ENCODE results near the gene CABYR. TPM values are rescaled to one million over a fixed set of nuclear protein-coding genes. Genes with fewer than 3 reads are reported as not detected.

The CABYR gene
- total RNA-seq, 4 donors from 2014 or later = 0.26 to 1.1 (median 0.78) TPM

DNA sequence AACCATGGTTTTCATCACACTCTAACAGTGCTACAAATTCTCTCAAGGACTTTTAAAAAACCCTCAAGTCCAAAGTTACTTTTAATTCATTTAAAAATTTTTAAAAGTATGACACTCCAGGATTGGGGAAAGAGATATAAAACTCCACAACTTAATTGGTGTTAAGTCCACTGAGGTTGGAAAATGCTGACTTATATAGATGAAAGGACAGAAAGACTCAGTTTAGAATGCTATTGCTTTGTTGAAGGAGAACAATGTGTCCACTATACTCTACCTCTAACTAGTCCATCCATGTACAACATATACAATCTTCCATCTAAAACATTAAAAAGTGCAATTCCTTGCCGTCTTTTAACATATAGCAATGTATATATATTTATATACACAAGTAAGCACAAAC is 41.2 kb downstream of the CABYR start:
- WGBS, 2 donors = 81 to 97% methylated on average over 1 of the region's 1 CpG
- H3K9me3 ChIP-seq = no peaks in the 10 kb centered on the region
- no peaks in the 10 kb centered on the region for H3K27me3 ChIP-seq
- H3K36me3 ChIP-seq = peaks cover 0 to 27% (median 0%) of the 10 kb centered on the region in 3 donors
- H3K4me3 ChIP-seq = no peak overlapping the region
- no peak overlapping the region for H3K27ac ChIP-seq
- intact Hi-C loops (cut with DNase I) = loop anchor here (10.0 kb wide), 1 partner anchor 115 kb away; no protein-coding TSS in a partner anchor
- no peak for TF ChIP-seq POLR2A (IDR thresholded peaks at IDR 0.05)
- TF ChIP-seq, protein P1, sequence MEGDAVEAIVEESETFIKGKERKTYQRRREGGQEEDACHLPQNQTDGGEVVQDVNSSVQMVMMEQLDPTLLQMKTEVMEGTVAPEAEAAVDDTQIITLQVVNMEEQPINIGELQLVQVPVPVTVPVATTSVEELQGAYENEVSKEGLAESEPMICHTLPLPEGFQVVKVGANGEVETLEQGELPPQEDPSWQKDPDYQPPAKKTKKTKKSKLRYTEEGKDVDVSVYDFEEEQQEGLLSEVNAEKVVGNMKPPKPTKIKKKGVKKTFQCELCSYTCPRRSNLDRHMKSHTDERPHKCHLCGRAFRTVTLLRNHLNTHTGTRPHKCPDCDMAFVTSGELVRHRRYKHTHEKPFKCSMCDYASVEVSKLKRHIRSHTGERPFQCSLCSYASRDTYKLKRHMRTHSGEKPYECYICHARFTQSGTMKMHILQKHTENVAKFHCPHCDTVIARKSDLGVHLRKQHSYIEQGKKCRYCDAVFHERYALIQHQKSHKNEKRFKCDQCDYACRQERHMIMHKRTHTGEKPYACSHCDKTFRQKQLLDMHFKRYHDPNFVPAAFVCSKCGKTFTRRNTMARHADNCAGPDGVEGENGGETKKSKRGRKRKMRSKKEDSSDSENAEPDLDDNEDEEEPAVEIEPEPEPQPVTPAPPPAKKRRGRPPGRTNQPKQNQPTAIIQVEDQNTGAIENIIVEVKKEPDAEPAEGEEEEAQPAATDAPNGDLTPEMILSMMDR (IDR thresholded peaks at IDR 0.05) = no peak
- H3K4me1 ChIP-seq = no peaks in the 10 kb centered on the region
- DNase-seq = no peak

DNA sequence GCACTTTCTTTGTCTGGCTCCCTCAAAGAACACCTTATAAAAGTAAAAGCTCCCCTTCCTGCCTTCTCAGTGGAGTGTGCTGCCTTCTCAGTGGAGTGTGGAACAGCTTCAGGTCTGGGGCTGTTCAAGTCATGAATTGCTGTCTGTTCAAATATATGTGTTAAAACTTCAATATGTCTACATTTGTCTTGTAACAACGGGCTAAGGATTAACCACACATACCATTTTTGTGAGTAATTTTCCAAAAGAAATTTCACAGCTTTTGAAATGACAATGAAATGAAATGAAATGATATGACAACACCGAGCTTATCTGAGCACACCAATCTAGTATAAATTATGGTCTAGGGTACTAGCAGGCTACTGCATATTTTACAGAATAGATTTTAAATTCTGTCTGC is 42.9 kb downstream of the CABYR start:
- Histone ChIP-seq H3K4me3 (no peak overlapping the region), H3K27ac (no peak overlapping the region), H3K36me3 (peaks cover 0 to 33% (median 0%) of the 10 kb centered on the region in 3 donors), H3K4me1 (no peaks in the 10 kb centered on the region), H3K27me3 (no peaks in the 10 kb centered on the region), H3K9me3 (no peaks in the 10 kb centered on the region)
- intact Hi-C loops (cut with DNase I) = loop anchor here (10.0 kb wide), 1 partner anchor 113 kb away; no protein-coding TSS in a partner anchor
- TF ChIP-seq, protein P1 (IDR thresholded peaks at IDR 0.05) = no peak
- no peak for TF ChIP-seq POLR2A (IDR thresholded peaks at IDR 0.05)
- WGBS, 2 donors = 32 to 36% methylated on average over 2 of the region's 2 CpGs
- DNase-seq = no peak

DNA sequence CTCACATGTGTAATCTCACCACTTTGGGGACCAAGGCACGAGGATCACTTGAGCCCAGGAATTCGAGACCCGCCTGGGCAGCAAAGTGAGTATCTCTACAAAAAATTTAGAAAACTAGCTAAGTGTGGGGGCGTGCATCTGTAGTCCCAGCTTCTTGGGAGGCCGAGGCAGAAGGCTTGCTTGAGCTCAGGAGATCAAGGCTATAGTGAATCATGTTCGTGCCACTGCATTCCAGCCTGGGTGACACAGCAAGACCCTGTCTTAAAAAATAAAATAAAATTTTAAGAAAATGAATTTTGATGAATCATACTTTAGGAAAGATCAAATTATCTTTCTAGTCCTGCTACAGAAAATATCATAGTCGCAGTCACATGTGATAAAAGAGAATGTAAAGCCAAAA is 46.9 kb downstream of the CABYR start:
- H3K4me1 ChIP-seq = no peaks in the 10 kb centered on the region
- no peaks in the 10 kb centered on the region for H3K9me3 ChIP-seq
- no peak overlapping the region for H3K27ac ChIP-seq
- no peak for TF ChIP-seq POLR2A (IDR thresholded peaks at IDR 0.05)
- TF ChIP-seq, protein P1 (IDR thresholded peaks at IDR 0.05) = no peak
- H3K36me3 ChIP-seq = peaks cover 0 to 9% (median 0%) of the 10 kb centered on the region in 3 donors
- H3K4me3 ChIP-seq = no peak overlapping the region
- whole genome bisulfite sequencing, 2 donors = 94% methylated on average over 7 of the region's 7 CpGs
- intact Hi-C loops (cut with DNase I) = loop anchor here (10.0 kb wide), 1 partner anchor 109 kb away; no protein-coding TSS in a partner anchor
- H3K27me3 ChIP-seq = no peaks in the 10 kb centered on the region
- no peak for DNase-seq

DNA sequence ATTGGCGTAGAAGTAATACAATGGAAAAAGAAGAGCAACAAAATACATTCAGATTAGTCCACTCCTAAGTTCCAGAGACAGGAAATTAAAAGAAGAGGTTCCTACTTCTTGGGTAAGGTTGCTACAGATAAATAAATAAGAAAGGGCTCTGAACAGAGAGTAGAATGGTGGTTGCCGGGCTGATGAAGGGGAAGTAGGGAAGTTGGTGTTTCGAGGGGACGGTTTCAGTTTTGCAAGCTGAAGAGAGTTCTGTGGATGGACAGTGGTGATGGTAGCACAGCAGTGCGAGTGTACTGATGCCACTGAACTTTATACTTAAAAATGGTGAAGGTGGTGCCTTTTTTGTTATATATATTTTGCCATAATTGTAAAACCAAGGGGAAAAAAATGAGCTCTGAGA is 48.2 kb downstream of the CABYR start:
- Histone ChIP-seq H3K9me3 (no peaks in the 10 kb centered on the region), H3K4me3 (no peak overlapping the region), H3K4me1 (no peaks in the 10 kb centered on the region), H3K27ac (no peak overlapping the region), H3K36me3 (peaks cover 0 to 6% (median 0%) of the 10 kb centered on the region in 3 donors), H3K27me3 (no peaks in the 10 kb centered on the region)
- DNase-seq = no peak
- intact Hi-C loops (cut with DNase I) = loop anchor here (10.0 kb wide), 1 partner anchor 108 kb away; no protein-coding TSS in a partner anchor
- TF ChIP-seq POLR2A (IDR thresholded peaks at IDR 0.05) = no peak
- TF ChIP-seq, protein P1 (IDR thresholded peaks at IDR 0.05) = no peak
- 83 to 85% methylated on average over 5 of the region's 5 CpGs for WGBS, 2 donors

DNA sequence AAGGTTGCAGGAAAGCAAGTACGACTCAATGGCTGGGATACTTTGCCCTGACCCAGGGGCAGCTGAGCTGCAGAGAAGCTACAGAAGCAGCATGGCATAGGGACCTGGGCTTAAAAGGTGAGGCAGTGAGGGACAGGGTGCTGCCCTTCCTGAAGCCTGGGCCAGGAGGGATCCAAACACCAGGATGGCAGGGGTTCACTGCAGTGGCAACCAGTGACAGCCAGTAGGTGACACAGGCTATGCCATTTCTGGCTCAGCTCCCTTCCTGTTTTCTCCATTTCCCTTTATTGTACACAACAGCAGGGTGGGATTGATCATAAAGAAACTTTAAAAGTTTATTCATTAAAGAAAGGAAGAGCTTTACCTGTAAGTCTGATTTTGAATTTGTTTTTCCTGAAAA is 48.8 kb downstream of the CABYR start:
- no peaks in the 10 kb centered on the region for H3K4me1 ChIP-seq
- no peak overlapping the region for H3K27ac ChIP-seq
- whole genome bisulfite sequencing, 2 donors = 40 to 100% methylated on average over 1 of the region's 1 CpG
- TF ChIP-seq, protein P1 (IDR thresholded peaks at IDR 0.05) = no peak
- no peak for TF ChIP-seq POLR2A (IDR thresholded peaks at IDR 0.05)
- H3K9me3 ChIP-seq = no peaks in the 10 kb centered on the region
- peaks cover 0 to 6% (median 0%) of the 10 kb centered on the region in 3 donors for H3K36me3 ChIP-seq
- H3K4me3 ChIP-seq = no peak overlapping the region
- H3K27me3 ChIP-seq = no peaks in the 10 kb centered on the region
- intact Hi-C loops (cut with DNase I) = loop anchor here (10.0 kb wide), 1 partner anchor 107 kb away; no protein-coding TSS in a partner anchor
- DNase-seq = no peak
